Fibroblast of lung (primary cell): Measurements from ENCODE around the gene IFNL1.

Experiments used
- CTCF ChIP-seq, 2 donors: IDR thresholded peaks in 1 of 2; conservative IDR thresholded peaks in 1 of 2; 1 replicate in 1 of 2; 2 replicates in 1 of 2; pipeline ENCODE4 v1.5.1; 2011 to 2012; ENCODE audit warnings: low read length in 2 of 2, control low read depth in 1 of 2, inconsistent platforms in 1 of 2, low read depth in 1 of 2, mild to moderate bottlenecking in 1 of 2
- EZH2 ChIP-seq: IDR thresholded peaks from 2 replicates; pipeline ENCODE4 v1.5.1; 2012; ENCODE audit warnings: low read length, control low read depth, mild to moderate bottlenecking; ENCODE audit errors: missing control alignments

GRCh38 chr19:39275578-39275977, 20.6 kb upstream of the IFNL1 start:
- TF ChIP-seq CTCF (conservative IDR thresholded peaks at IDR 0.05 in 1 of 2, IDR thresholded peaks at IDR 0.05 in 1 of 2; ENCODE audit: low read depth in 1 of 2, low read length in 2 of 2) (no peak), EZH2 (no peak)
